Stimulated activated CD8-positive, alpha-beta memory T cell treated with anti-CD3 and anti-CD28 coated beads, Interleukin-4, amount 100 ng/mL, for 1 hour (primary cell): ENCODE data around the gene KRTCAP2.

Experiments
- DNase-seq, 2 donors: peaks; one replicate each; pipeline ENCODE4 v3.0.0-alpha.2; 2020; ENCODE audit warnings: low read depth in 2 of 2, low spot score in 1 of 2

Gene KRTCAP2

DNA sequence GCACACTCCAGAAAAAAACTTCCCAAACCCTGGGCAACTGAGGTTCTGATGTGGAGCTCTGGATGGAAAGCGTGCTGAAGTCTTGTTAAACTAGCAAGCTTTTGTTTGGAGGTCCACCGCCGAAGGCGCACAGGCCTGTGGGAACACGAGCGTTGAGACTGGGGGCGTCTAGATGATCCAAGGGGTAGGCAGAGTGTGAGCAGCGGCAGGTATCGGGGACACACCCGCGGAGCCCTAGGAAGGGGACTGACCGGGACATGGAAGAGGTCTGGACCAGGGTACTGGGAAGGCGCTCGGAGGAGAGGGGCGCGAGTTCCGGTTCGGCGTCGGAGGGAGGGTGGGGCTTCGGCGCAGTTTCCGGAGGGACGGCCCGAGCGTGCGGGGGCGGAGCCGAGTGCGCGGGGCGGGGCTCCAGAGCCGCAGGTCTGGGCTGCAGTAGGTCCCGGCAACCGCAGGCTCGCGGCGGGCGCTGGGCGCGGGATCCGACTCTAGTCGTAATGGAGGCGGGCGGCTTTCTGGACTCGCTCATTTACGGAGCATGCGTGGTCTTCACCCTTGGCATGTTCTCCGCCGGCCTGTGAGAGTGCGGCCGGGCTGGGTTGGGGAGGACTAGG is 37.6 kb downstream of the KRTCAP2 start, which contains the start of gene SLC50A1:
TSS of gene SLC50A1 (plus strand) at position 438 of the 614 bp plus-strand sequence. CDS start at position 498, 60 bp downstream.
- peak; percentile 84 to 87 for DNase-seq

DNA sequence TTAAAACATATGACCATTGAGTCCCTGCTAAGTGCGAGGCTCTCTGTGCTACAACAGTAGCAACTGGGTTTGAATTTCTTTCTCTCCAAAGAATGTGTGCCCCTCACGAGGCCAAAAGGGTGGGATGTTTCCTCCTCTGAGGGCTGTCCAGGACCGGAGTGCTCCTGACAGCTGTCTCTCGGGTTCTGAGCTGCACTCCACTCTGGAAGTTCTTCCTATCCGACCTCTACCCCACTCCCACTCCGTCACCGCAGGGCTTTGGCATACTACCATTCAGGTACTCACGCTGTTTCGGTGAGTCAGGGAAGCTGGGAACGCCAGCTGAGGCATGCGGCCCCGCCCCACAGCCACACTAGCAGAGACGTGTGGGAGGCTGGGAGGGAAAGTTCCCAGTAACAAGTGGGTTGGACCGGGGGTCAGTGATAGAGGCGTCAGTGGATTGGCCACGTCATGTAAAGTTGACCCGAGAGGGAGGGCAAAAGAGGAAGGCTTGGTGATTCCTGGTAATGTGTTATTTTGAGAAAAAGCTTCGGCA is 38.2 kb downstream of the KRTCAP2 start:
- DNase-seq, result no peak

DNA sequence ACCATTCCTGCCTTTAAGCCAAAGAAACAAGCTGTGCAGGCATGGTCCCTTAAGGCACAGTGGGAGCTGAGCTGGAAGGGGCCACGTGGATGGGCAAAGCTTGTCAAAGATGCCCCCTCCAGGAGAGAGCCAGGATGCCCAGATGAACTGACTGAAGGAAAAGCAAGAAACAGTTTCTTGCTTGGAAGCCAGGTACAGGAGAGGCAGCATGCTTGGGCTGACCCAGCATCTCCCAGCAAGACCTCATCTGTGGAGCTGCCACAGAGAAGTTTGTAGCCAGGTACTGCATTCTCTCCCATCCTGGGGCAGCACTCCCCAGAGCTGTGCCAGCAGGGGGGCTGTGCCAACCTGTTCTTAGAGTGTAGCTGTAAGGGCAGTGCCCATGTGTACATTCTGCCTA is 38.8 kb downstream of the KRTCAP2 start:
- no peak for DNase-seq

DNA sequence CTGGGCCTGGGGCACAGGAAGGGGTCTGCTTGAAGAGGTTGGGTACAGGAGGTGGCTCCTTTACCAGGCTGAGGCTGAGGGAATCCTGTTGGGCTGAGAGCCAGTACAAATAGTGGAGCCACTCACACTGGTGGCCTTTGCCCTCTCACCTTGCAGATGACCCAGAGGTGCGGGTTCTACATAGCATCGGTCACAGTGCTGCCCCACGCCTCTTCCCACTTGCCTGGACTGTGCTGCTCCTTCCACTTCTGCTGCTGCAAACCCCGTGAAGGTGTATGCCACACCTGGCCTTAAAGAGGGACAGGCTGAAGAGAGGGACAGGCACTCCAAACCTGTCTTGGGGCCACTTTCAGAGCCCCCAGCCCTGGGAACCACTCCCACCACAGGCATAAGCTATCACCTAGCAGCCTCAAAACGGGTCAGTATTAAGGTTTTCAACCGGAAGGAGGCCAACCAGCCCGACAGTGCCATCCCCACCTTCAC is 39.3 kb downstream of the KRTCAP2 start:
- DNase-seq, result no peak

DNA sequence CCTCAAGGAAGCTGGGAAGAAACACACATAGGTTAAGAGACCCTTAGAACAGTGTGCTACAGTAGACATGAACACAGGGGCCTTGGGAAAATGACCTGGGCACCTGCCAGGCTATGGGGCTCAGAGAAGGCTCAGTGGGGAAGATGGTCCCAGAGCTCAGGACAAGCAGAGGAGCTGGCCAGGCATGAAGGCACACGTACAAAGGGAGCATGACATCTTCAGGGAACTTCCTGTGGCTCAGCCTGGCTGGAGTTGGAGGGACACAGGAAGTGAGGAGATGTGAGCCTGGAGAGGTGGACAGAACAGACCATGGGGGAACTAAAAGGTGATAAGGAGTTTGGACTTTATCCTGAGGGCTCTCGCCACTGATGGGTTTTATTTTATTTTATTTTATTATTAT is 41.2 kb downstream of the KRTCAP2 start:
- DNase-seq, result no peak

DNA sequence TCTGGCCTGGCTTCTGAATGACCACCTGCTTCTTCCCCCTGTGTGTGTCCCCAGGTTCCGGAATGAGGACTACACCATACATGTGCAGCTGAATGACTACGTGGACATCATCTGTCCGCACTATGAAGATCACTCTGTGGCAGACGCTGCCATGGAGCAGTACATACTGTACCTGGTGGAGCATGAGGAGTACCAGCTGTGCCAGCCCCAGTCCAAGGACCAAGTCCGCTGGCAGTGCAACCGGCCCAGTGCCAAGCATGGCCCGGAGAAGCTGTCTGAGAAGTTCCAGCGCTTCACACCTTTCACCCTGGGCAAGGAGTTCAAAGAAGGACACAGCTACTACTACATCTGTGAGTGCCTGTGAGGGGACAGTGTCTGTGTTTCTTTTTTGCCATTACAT is 41.8 kb downstream of the KRTCAP2 start:
- no peak for DNase-seq

DNA sequence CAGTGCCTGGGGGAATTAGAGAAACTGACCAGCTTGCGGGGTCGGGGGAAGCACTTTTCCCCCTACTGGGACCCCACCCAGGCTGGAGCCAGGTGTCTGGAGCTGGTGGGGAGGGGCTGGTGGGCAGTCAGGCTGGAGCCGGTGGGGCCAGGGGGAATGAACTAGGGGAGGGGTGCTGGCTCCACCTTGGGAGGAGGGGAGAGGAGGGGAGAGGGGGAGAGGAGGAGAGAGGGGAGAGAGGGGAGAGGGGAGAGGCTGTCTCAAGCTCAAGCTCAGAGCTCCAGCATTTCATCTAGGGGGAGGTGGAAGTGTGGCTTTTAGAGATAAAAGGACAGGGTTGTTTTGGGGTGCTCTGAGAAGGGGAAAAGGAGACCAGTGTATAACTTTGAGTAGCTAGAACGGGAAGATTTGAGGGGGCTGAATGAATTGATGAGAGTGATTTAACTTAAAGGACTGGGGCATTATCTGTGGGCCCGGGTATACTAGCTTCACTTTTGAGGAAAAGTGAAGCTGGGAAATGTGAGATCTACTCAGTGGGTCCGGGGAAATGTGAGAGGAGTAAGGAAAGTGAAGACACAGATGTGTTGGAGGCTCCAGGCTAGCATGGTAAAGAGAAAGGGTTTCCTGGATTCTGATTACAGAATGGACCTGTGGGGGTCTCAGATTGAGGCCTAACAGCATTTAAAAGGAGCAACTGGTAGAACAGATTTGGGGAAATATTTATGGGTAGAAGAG is 42.7 kb downstream of the KRTCAP2 start:
- DNase-seq, result no peak

DNA sequence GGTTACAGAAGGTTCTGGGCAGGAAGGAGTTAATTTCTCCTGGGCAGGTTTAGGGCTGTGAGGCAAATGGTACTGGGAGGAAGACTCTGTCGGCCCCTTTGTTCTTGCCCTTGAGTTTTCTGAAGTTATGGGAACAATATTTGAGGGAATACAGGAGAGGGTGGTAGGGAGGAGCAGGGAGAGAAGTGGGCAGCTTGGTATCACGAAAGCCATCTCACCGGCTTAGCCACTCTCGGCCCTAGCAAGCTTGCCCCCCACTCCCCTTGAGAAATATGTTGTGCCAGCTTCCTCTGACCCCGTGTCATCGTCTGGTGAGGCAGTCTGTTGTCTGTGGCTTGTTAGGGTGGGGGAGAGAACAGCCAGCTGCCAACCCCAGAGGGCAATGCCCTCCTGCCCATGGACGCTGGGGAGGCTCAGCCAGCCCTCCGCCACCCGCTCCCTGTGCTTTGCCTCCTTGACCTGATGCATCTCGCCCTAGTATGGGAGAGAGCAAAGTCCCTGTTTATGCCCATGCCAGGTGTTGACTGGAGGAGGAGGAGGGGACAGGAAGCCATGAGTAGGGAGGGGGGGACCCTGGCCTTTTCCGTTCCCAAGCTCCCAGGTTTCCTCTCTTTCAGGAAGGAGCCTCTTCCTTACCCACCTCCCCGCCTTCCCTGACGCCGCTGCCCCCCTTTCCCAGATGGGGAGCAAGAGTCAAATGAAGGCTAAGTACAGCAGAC is 44.2 kb downstream of the KRTCAP2 start:
- no peak for DNase-seq

DNA sequence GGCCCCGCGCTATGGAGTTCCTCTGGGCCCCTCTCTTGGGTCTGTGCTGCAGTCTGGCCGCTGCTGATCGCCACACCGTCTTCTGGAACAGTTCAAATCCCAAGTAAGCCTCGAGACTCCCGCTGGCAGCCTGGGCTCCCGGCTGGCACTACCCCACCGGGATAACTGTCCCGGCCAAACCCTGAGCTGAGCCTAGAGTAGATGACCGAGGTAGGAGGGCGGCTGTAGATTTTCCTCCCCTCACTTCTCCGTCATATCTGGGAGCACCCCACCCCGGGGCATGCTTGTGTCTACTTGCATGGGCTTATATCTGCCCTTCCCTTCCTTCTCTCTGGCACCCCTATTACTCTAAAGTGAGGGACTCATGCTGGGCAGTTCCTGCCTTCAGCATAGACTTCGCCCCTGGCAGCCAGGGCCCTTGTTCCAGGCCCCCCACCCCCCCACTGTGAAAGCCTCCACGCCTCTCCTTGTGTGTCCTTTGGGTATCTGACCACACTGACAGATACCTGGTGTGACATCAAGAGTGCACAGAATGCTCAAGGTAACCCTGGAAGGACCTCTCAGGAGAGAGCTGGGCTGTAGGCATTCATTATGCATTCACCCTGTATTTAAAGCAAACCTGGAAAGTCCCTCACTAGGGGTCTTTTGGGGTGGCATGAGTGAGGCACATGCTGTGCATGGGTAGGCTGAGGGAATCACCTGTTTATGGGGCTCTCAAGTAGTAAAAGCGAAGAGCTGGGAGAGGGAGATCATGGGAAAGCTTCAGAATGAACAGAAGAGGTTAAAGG is 44.9 kb downstream of the KRTCAP2 start:
- DNase-seq, result no peak

DNA sequence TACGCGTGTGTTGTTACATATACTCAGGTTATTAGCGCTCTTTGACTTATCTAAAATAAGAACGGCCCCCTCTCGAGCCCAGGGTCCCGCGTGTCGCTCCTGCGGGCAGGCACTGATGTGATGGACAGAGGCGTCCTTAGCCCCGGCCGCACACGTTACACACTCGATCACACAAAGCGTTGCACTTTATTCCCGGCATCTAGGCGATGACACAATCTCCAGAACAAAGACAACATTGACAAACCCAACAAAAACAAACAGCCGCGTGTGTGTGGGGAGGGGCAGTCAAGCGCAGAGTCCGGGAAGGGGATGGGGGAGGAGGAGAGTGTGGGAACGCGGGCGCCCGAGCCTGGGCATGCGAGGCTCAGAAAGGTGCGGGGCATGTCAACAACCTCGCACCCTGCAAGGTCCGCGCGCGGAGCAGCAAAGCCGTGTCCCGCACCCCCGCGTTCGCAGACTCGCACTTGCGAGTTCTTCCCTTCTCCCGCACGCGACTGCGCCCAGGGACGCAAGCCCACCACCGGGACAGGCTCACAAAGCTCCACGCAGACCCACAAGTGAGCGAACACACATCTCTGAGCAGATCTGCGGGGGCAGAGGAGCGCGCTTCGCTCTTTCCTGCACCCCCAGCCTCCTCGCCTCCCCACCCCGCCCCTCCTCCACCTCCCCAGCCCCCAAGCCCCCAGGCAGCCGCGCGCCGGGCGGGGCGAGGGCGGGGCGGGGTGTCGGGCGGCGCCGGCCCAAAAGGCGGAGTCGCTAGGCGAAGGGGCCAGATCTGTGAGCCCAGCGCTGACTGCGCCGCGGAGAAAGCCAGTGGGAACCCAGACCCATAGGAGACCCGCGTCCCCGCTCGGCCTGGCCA is 45.8 kb downstream of the KRTCAP2 start, which contains the start of gene EFNA1:
TSS of gene EFNA1 (plus strand) at position 772 of the 862 bp plus-strand sequence. CDS start 102 bp downstream, outside the sequence.
- DNase-seq, result no peak

DNA sequence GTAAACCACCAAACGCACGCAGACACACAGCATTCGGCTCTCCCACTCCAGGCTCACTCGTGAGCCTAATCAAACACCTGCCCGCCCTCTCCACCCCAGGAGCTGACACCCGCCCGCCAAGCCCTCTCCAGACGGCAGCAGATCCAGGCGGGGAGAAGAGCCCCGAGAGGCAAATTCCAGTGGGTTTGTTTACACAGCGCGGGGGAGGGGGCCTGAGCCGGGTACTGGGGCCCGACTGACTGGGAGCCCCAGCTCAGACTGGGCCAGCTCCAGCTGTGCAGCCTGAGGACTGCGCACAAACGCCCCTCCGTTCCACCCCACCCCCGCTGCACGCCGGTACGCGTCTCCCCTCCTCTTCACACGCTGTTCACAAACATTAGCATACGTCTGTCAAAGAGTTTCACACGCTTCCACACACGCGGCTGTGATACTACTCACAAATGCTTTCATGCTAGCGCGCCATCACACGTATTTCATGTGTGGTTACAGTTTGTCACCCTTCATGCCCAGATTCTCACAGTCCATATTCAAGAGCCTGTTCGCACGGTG is 46.5 kb downstream of the KRTCAP2 start:
- no peak for DNase-seq

DNA sequence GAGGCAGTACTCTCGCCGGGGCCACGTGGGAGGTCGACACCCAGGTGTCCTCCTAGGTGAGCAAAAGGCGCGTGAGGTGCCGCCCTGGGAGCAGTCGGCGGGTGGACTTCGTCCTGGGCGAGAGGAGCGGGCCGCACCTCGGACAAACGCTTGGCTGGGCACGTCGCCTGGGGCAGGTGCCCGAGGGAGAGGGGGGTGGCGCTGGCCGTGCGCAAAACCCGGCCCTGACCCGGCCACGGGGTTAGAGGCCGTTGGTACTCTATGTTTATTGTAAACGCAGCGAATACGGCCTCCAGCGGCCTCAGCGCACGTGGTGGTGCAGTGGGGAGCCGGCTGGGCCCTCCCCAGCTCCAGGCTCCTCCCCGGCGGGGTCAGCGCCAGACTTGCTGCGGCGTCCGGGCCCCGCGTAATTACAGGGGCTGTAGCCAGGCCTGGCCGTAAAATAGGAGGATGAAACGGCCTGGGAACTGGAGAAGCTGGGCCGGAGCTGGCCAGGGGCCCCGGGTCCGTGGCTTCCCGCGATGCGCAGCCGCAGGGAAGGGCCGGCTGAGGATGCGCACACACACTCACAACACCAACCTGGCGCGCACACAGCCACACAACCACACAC is 47.1 kb downstream of the KRTCAP2 start:
- DNase-seq, result no peak

DNA sequence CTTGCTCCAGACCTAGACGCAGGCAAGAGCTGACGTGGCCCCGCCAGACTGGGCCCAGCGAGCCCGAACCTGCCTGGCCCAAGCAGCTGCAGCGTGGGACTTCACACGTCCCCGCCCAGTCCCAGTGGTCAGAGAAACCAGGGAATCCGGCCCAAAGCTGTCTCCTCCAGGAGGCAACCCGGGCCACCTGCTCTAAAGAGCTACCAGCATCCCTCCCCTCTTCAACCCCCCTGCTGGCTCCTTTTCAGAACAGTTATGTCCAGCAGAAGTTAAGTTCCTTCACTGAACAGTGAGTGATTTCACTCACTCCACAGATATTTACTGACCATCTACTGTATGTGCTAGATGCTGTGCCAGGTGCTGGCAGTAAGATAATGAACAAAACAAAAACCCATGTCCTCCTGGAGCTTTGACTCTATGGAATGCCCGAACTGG is 47.6 kb downstream of the KRTCAP2 start:
- no peak for DNase-seq

DNA sequence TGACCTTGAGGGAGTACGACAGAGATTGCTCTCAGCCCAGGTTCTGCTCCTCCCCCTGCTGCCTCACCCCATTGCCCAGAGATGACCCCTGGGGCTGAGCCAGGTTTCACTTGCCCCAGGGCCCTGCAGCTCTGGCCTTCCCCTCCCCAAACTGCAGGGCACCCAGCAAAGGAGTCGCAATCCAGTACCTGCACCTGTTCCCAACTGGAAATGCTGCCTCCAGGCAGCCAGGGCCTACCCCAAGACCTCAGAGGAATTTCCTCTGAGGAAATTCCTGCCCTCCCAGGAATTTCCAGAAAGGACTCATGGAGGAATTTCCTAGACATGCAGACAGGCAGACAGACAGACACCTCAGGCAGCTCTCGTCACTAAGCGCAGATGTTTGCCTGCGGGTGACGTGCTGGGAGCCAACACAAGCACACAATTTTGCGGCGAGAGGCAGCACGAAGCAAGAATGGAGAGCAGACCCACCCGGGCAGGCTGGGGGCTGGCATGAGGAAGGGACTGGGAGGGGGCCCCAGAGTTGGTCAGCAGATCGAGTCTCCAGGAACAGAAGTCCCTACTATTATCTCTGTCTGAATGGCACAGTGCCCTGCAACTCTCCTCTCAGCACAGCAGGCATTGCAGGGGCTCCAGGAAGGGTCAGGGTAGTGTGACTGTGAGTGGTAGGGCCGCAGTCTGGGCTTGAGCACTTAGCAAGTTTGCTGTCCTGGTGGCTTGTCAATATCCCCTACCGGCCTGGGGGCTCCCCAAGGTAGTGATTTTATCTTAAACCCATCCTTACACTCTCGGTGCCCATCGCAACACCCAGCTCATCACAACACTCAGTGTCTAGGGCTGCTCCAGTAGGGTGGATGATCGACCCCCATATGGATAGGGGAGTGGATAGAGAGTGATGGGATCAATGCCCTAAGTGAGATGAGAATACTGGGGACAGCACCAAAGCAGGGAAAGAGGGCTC is 48.3 kb downstream of the KRTCAP2 start:
- no peak for DNase-seq

DNA sequence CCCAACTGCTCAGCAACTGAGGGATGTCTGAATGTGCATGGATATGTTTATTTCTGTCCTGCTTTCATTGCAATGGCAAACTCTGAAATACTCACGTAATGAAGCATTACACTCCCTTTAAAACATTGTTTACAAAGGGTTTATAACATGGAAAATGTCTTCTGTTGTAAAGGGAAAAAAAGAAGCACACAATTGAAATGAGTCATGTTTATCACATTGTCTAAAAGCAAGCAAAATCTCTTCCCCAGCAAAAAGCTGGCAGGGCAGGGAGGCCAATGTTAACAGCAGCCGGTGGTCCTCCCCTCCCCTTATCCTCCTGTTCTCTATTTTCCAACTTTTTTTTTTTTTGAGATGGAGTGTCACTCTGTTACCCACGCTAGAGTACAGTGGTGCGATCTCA is 49.3 kb downstream of the KRTCAP2 start:
- DNase-seq, result no peak

DNA sequence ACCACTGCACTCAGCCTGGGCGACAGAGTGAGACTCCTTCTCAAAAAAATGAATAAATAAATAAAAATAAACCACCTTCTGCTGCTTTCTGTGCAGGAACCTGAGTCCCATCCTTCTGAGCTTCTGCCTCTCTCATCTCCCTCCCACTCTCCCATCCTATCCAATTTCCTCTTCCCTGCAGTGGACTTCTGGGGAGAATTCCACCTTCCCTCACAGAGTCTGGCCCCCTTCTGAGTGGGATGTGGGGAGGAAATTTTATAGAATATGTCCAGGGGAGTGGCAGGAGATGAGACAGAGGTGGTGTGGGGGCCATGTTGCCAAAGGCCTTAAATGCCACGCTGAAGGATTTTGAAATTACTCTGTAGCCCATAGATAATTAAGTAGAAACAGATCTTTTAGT is 50.8 kb downstream of the KRTCAP2 start:
- no peak for DNase-seq

DNA sequence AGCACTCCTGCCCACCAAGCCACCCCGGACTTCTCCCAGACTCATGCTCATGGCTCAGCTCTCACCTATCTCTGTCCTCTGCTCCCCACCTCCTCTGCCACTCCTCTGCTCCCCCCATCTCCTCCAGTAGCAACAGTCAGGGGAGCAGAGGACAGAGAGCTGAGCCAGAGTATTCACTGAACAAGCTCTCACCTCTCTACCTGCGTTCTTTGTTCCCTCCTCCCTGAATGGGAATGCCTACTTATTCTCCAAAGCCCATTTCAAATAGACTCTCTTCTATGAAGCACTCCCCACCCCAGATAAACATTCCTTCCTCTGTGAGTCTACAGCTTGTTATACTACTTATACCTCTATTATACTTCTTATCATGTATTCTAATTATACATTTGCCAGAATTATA is 51.9 kb downstream of the KRTCAP2 start:
- DNase-seq, result no peak

DNA sequence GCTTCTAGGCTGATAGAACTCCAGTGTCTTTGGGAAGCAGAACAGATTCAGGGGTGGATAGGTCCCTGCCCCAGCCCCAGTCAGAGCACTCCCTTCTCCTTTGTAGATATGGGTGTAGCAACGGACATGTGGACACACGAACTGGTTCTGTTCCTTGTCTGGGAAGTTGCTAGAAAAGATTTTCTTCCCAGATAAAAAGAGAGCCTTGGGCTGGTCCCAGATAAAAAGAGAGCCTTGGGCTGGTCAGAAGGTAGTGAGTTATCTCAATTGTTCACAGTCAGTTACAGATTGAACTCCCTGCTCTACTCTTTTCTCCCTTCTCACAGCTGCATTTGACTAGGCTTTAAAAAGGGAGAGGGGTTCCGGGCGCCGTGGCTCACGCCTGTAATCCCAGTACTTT is 52.9 kb downstream of the KRTCAP2 start:
- no peak for DNase-seq
